Skeletal muscle cell (primary cell): ENCODE data around the gene FZD2.
A peak's percentile ranks its signal among the peaks of the same experiment; 100 is the strongest.
"Not testable (repeated sequence)": the region's sequence is repeated elsewhere in the genome, so short reads cannot be mapped to it uniquely, and the experiment has no call there.

Source experiments
- DNase-seq: peaks from one replicate; pipeline ENCODE4 v3.0.0-alpha.2; 2010; ENCODE audit warnings: low read depth
- H3K4me3 ChIP-seq: 2 replicates; pipeline ENCODE4 v1.5.1; 2011; ENCODE audit warnings: low read depth, mild to moderate bottlenecking, control low read depth, low read length, moderate library complexity

Gene FZD2

DNA sequence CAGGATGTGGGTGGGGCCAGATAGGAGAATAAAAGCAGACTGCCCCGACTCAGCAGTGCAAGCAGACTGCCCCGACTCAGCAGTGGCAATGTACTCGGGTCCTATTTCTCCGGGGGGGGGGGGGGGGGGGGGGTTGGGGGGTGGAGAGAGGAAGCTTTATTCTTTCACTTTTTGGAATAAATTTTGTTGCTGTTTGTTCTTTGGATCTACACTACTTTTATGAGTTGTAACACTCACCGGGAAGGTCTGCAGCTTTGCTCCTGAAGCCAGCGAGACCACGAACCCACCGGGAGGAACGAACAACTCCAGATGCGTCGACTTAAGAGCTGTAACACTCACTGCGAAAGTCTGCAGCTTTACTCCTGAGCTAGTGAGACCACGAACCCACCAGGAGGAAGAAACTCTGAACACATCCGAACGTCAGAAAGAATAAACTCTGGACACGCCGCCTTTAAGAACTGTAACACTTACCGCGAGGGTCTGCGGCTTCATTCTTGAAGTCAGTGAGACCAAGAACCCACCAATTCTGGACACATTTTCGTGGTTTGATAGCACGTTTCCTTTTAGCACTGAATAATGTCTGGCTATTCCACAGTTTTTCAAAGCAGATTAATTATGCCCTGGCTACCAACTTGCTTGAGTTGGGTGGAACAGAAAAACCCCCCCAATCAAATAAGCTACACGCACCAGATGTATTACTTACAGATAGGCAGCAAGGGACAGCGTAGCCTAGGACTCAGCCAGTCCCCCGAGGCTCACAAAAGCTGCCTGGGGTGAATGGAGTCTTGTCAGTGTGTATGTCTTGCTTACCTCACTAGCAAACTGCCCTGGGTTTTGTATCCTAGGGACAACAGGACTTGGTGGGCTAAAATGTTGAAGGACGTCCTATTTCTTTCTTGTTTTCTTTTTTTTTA lies 11.9 kb downstream of the FZD2 start:
- no peak for DNase-seq
- H3K4me3 ChIP-seq = peak overlapping the region; percentile 14

DNA sequence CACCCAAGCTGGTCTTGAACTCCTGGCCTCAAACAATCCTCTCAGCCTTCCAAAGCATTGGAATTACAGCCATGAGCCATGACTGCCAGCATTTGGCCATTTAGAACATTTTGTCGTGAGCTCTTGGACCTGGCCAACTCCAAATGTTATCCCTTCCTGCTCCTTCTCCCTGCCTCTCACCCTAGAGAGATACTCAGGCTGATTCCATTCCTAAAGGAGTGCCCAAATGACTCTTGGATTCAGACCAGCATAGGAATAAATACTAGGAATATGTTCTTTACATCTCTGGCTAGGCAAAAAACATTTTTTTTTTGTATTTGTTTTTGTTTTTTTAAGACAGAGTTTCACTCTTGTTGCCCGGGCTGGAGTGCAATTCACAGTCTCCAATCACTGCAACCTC lies 15.5 kb downstream of the FZD2 start:
- H3K4me3 ChIP-seq = no peak overlapping the region
- no peak for DNase-seq

DNA sequence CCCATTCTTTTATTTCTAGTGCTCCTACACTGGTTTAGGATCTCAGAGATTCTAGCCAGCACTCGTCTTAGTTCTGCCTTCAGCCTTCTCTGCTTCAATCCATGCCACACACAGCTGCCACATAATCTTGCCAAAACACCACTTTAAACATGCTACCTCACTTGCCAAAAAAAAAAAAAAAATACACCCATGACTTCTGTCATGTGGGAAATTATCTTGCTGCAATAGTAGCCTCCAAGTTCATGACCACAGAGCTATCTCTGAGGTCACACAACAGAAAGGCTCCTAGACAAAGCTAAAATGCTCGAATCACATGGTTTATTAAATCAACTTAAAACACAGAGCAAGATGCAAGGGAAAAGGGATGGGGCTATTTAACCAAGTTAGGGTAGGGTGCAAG lies 18.1 kb downstream of the FZD2 start:
- H3K4me3 ChIP-seq = no peak overlapping the region
- DNase-seq = no peak

DNA sequence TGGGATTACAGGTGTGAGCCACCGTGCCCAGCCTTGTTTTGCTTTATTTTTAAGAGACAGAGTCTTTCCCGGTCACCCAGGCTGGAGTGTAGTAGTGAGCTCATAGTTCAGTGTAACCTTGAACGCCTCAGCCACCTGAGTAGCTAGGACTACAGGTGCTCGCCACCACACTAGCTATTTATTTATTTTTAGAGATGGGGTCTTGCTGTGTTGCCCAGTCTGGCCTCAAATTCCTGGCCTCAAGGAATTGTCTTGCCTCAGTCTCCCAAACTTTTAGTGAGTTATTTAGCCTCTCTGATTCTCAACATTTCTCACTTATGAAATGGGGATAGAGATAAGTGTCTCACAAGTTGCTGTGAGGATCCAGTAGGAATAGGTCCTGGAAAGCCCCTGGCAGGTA lies 21.7 kb downstream of the FZD2 start:
- DNase-seq = no peak

DNA sequence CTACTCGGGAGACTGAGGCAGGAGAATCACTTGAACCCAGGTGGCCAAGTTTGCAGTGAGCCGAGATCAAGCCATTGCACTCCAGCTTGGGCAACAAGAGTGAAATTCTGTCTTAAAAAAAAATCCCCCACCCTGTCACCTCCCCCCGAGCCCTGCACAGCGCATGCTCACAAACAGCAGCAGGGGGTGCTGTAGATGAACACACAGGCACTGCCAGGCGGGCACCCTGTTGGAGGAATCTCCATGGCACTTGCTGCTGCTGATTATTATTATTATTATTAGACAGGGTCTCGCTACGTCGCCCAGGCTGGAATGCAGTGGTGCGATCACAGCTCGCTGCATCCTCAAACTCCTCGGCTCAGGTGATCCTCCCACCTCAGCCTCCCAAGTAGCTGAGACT lies 24.6 kb downstream of the FZD2 start:
- DNase-seq = no peak
- H3K4me3 ChIP-seq = no peak overlapping the region

More for the DNA sequence above, 21.7 kb downstream of the FZD2 start:
- H3K4me3 ChIP-seq = no peak overlapping the region

DNA sequence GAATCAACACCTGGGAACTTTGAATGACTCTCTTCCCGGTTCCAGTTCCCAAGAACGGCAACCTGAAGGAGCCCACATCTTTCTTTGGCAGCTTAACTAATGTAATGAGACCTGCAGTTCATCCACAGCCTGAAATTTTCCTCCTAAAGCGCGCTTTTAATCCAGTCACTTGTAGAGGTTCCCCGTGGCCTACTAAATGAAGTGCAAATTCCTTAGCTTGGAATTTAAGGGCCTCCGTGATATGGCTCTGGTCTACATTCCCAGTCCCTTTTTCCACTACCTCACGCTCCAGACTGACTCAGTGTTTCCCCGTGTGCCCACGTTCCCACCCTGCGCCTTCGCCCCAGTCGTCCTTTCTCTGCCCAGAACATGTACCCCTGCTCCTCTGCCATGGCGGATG lies 27.2 kb downstream of the FZD2 start:
- no peak for DNase-seq
- H3K4me3 ChIP-seq = no peak overlapping the region

DNA sequence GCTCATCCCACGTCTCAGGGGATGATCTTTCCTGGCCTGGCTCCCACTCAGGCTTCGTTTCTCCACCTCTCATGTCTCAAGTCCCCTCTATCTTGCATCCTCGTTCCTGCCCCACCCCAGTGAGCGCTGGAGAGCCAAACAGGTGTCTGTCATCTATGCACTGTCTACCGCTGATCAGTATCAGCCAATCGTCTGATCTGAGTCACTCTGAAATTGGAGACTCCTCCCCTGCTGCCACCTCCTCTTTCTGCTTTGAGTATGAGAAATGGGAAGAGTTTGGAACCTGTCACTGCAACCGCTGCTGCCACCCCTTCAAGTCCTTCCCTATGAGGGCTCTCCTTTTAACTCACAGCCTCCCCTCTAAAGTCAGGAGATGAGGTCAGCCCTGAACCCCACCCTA lies 28.0 kb downstream of the FZD2 start:
- no peak for DNase-seq
- H3K4me3 ChIP-seq = no peak overlapping the region

DNA sequence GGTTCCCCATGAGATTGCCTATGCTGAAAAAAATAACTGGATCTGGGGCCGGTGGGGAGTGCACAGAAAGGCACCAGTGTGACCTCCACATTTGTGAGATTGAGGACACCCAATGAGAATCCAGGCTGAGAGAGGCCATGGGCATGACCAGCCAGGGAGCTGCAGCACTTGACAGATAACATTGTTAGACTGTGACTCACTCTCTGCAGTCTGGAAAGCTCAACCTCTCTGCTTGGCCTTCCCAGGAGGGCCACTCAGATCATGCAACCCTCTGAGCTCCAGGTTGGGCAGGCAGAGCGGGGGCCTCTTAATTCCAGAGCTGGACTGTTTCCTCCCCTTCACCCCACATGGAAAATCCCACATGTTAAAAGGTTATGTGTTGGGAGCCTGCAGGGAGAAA lies 30.1 kb downstream of the FZD2 start:
- no peak overlapping the region for H3K4me3 ChIP-seq
- peak; percentile 57 for DNase-seq

DNA sequence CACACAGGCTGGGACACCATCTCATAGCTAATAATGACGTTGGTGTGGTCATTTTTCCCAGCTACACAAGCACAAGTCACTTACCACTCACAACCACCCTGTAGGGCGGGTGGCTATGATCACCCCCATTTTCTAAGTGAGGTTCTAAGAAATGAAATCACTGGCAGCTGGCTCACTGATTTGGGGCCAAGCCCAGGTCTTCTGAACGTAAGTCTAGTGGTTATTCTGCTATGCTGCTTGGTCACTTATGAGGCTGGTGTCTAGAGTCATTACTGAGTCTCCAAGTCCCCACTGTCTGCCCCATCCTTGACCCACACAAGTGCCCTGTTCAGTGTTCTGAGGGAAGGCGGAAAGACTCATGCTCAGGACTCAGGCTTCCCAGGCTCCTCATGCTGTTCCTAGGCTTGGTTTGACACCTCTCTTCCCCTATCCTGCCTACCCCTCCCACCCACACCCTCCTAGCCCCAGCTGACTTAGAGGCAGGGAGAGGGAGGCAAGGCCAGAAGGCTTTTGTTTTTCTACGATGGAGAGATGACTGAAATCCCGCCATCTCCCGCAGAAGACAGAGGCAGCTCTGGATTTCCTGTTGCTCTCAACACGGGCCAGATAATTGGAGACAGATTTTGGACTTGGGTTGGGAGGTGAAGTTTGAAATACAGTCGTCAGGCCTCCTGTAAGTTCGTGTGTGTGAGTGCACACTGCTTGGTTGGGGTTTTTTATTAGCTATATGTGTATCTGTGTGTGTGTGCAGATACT lies 32.2 kb downstream of the FZD2 start:
- no peak for DNase-seq
- no peak overlapping the region for H3K4me3 ChIP-seq

DNA sequence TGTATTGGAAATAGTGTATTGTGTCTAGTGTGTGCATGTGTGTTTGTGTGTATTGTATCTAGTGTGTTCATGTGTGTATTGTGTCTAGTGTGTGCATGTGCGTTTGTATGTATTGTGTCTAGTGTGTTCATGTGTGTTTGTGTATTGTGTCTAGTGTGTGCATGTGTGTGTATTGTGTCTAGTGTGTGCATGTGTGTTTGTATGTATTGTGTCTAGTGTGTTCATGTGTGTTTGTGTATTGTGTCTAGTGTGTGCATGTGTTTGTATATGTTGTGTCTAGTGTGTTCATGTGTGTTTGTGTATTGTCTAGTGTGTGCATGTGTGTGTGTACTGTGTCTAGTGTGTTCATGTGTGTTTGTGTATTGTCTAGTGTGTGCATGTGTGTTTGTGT lies 32.8 kb downstream of the FZD2 start:
- DNase-seq, H3K4me3 ChIP-seq: not testable (repeated sequence)

DNA sequence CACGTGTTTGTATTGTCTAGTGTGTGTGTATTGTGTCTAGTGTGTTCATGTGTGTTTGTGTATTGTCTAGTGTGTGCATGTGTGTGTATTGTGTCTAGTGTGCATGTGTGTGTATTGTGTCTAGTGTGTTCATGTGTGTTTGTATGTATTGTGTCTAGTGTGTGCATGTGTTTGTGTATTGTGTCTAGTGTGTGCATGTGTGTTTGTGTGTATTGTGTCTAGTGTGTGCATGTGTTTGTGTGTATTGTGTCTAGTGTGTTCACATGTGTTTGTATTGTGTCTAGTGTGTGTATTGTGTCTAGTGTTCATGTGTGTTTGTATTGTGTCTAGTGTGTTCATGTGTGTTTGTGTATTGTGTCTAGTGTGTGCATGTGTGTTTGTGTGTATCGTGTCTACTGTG lies 33.5 kb downstream of the FZD2 start:
- H3K4me3 ChIP-seq, DNase-seq: not testable (repeated sequence)

DNA sequence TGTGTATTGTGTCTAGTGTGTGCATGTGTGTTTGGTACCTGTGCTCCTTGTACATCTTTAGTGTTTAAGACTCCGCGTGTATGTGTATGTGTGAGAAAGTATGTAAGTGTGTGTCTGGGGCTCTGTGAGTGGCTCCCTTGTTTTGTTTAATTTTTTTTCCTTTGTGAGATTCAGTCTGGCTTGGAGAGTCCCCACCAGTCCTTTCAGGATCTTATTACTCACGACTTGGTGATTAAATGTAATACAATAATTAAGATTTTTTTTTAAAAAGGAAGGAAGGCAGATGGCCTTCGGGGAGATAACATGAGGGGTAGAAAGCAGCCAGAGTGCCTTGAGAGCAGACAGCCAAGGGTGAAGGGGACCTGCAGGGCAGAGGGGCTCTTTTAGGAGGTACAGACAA lies 33.9 kb downstream of the FZD2 start:
- no peak overlapping the region for H3K4me3 ChIP-seq

DNA sequence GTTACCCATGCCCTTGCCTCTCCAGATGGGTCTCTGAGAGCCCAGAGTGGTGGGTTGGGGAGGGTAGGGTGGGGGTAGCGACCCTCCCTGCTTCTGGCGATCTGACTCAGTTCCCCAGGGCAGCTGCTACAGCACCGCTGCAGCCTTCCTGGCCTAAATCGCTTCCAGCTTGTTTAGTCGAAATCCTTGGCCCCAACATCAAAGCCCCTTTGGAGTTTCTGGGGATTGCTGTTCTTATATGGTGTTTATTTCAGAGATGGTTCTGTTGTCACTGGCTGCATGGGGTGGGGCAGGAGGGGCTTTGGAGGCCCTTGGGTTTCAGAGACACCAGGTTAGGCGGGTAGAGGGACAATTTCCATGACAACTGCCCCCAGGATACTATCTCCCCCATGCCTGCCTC lies 35.9 kb downstream of the FZD2 start:
- no peak overlapping the region for H3K4me3 ChIP-seq
- no peak for DNase-seq

More for the DNA sequence above, 33.9 kb downstream of the FZD2 start:
- no peak for DNase-seq

DNA sequence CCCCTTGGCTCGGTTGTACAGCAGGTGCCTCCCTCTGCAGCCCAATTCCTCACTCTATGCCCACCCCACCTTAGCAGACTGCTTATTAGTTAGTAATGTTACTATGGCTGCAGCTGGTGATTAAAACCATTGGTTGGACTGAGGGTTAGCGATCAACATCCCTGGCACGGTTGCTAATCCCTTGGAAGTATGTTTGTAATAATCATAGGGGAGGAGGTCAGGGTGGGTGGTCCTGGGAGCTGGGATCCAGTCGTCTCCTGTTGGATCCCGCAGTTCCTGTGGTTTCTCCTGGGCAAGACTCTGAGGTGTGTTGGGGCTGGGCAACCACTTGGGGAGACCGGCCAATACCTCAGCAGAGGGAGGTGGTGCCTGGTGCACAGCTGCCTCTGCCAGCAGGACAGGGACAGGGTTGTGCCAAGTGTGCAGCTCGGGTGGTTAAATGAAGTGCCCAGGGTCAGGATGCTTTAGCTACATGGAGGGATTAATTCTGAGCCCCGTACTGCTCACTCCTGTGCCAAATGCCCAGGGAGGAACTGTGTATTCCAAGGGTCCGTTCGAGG lies 38.0 kb downstream of the FZD2 start:
- DNase-seq = no peak

DNA sequence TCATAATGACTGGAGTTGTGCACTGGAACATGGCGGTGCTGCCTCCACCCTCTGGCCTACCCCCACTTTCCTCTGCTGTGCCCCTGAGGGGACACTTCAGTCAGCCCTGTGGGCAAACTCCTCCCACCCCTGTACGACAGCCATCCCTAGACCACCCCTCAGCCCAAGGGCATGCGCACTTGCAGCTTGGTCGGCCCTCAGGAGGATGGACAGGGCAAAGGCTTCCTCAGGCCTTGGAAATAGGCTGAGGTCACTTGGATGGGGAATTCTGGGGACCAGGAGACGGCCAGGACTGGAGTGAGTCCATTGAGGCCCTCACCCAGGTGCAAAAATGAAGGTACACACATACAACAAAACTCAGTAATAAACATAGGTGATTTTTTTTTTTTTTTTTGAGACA lies 41.0 kb downstream of the FZD2 start:
- no peak for DNase-seq
- no peak overlapping the region for H3K4me3 ChIP-seq

More for the DNA sequence above, 38.0 kb downstream of the FZD2 start:
- no peak overlapping the region for H3K4me3 ChIP-seq

DNA sequence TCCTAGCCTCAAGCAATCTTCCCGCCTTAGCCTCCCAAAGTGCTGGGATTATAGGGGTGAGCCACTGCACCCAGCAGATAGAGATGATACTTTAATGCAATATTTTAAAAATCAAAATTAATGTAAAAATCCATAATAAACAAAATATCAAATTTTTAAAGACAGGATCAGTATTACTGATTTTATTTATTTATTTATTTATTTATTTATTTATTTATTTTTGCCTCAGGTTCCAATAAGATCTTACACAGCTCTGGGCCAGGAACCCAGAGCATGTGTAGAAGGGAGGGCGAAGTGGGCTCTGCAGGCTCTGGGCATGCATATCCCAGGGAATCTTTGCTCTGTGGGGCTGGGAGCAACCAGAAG lies 41.6 kb downstream of the FZD2 start:
- no peak for DNase-seq
- no peak overlapping the region for H3K4me3 ChIP-seq

DNA sequence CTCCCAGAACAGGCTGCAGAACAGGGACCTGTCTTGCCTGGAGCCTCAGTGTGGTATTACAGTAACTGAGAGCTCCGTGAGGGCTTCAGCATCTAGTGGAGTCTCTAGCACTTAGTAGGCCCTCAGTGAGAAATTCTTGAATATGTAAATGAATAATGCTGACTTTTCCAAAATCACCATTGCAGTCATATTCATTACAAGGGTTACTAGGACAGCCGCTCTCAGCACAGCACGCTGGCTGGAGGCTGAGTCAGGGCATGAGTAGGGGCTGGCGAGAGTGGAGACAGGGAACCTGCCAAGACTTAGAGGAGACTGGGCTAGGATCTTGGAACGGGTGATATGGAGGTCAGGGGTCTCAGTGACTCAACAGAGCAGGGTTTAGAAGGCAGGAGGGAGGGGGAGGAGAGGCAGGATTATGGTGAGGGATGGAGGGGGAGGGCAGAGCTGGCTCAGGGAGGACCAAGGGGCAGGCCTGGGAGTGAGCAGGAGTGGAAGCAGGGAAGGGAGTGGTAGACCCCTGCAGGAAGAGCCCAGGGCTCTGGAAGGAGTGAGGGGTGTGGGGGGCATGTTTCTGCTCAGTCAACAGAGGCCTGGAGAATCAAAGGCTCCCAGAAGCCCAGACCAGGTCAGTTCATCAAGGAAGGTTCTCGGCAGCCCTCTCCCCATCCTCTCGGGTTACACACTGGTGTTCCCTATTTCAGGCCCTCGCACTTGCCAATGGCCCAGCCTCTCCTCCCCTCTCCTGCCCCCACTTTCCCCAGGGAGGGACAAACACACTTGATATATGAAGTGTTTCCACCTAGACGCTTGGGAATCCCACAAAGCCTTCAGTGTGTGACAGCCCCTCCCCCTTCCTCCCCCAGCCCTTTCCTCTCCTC lies 42.3 kb downstream of the FZD2 start:
- peak; percentile 94 for DNase-seq

DNA sequence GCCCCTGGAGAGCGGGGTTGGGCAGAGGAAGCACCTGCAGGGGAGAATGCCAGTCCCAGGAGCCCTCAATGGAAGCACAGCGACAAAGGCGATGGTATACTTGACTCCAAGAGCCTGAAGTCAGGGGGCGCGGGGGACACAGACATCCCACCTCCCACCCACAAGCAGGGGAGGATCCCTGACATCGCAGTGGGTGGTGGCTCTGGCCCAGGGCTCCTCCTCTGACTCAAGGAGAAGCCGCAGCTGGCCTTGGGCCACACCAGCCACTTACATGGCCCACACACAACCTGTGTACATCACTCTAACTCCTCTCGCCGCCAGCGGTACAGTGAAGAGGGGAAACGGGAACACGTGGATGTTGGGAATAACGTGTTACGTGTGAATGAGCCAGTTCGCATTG lies 44.3 kb downstream of the FZD2 start:
- no peak overlapping the region for H3K4me3 ChIP-seq
- DNase-seq = no peak

More for the DNA sequence above, 42.3 kb downstream of the FZD2 start:
- no peak overlapping the region for H3K4me3 ChIP-seq

DNA sequence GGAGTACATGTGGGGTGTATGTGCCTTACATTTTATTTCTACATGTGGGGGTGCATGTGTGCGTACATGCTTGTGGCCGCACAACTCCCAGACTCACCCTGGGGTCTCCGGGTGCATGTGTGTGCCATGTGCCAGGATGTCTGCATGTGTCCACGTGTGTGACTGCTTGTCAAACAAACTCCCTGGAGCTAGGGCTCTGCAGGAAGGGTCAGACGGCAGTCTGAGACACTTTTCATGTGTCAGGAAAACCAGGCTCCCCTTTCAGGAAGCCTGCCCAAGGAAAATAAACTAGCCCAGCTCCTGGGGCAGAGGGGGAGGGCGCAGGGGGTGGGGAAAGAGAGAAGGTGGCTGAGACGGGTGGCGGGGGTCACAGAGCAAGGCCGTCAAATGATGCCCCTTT lies 44.7 kb downstream of the FZD2 start:
- DNase-seq = no peak
- no peak overlapping the region for H3K4me3 ChIP-seq

DNA sequence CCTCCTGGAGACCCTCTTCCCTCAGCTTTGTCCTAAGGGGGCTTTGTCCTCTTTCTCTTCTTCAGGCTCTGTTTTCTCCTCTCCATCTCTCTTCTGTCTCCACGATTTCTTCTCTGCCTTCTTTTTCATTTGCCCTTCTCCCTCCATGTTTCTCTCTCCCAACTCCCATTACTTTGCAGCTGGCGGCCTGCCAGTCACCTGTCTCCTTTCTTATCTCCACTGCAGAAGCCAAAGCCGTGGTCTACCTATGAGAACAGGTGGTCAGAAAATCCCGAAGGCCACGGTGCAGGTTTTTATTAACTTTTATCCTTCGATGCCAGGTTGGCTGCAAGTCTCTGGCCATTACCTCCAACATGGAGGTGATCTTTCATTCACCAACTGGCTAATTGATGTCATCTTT lies 45.1 kb downstream of the FZD2 start:
- no peak overlapping the region for H3K4me3 ChIP-seq
- no peak for DNase-seq
